TTC549 (cell line): Measurements from ENCODE around the gene RAPGEF6.
"Not testable (repeated sequence)": the region's sequence is repeated elsewhere in the genome, so short reads cannot be mapped to it uniquely, and the experiment has no call there.

ENCODE experiments used
- FAIRE-seq: peaks from 2 replicates; lab custom pipeline; 2012; peaks lifted over from hg19 to GRCh38; lab: Jason Lieb, UNC

The RAPGEF6 gene

GRCh38 chr5:131495536-131496399 is 139.3 kb downstream of the RAPGEF6 start:
- no peak for FAIRE-seq

GRCh38 chr5:131491749-131492148 is 143.3 kb downstream of the RAPGEF6 start:
- no peak for FAIRE-seq

GRCh38 chr5:131488463-131488862 is 146.6 kb downstream of the RAPGEF6 start:
- no peak for FAIRE-seq

- not testable (repeated sequence) for FAIRE-seq
Observed at GRCh38 chr5:131487371-131487770, 147.7 kb downstream of the RAPGEF6 start.

- FAIRE-seq = no peak
Observed at GRCh38 chr5:131482617-131483016, 152.4 kb downstream of the RAPGEF6 start.

- no peak for FAIRE-seq
Observed at GRCh38 chr5:131481569-131481968, 153.5 kb downstream of the RAPGEF6 start.

GRCh38 chr5:131475541-131475941 is 159.5 kb downstream of the RAPGEF6 start:
- FAIRE-seq = no peak

- FAIRE-seq = no peak
Observed at GRCh38 chr5:131473731-131474130, 161.3 kb downstream of the RAPGEF6 start.

- FAIRE-seq = no peak
Observed at GRCh38 chr5:131466171-131466766, 168.8 kb downstream of the RAPGEF6 start.

GRCh38 chr5:131463656-131464055 is 171.4 kb downstream of the RAPGEF6 start:
- no peak for FAIRE-seq

- FAIRE-seq = no peak
Observed at GRCh38 chr5:131462454-131462853, 172.6 kb downstream of the RAPGEF6 start.

GRCh38 chr5:131461742-131462141 is 173.3 kb downstream of the RAPGEF6 start:
- no peak for FAIRE-seq

- FAIRE-seq = no peak
Observed at GRCh38 chr5:131460867-131461572, 174.0 kb downstream of the RAPGEF6 start.

GRCh38 chr5:131460133-131460532 is 174.9 kb downstream of the RAPGEF6 start:
- FAIRE-seq = no peak

- no peak for FAIRE-seq
Observed at GRCh38 chr5:131459216-131459615, 175.8 kb downstream of the RAPGEF6 start.

GRCh38 chr5:131457193-131457592 is 177.8 kb downstream of the RAPGEF6 start:
- FAIRE-seq = no peak

- FAIRE-seq = no peak
Observed at GRCh38 chr5:131450941-131451340, 184.1 kb downstream of the RAPGEF6 start.

- no peak for FAIRE-seq
Observed at GRCh38 chr5:131441184-131441583, 193.8 kb downstream of the RAPGEF6 start.

- no peak for FAIRE-seq
Observed at GRCh38 chr5:131436081-131436480, 198.9 kb downstream of the RAPGEF6 start.

GRCh38 chr5:131433109-131433508 is 201.9 kb downstream of the RAPGEF6 start:
- no peak for FAIRE-seq

- no peak for FAIRE-seq
Observed at GRCh38 chr5:131431794-131432193, 203.2 kb downstream of the RAPGEF6 start.

GRCh38 chr5:131430794-131431193 is 204.2 kb downstream of the RAPGEF6 start:
- FAIRE-seq = no peak

GRCh38 chr5:131426011-131426410 is 209.0 kb downstream of the RAPGEF6 start:
- no peak for FAIRE-seq
